ENCODE data around the gene OR7C2.

OR7C2 gene

DNA sequence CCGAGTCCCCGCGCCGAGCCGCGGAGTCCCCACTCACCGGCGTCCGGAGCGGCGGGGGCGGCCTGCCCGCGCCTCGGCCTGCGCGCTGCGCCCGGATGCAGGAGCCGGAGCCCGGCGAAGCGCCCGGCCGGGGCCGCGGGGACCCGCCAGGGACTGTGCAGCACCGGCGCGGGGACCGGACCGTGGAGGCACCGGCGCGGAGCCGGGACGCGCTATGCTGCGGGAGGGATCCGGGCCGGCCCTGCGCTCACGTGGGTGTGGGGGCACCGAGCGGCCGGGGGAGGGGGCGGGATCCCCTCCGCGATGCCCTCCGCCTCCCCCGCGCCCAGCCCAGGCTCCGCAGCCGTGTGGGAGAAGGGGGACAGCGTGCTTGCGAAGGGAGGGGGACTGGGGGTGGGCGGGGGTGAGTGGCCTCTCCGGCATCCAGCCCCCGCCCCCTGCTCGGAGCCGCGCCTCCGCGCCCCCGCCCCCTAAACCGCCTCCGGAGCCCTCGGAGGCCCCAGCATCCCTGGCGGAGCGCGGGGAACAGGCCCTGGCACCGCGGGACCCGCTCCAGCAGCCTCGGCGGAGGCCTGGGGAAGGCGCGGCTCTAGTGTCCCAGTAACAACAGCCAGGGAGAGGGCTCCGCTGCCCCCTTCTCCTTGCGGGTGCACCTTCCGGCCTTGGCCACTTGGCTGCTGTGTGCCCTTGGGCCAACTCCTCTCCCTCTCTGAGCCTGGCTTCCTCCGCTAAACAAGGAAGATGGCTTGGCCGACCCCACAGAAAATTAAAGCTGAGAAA, 38.4 kb downstream of the OR7C2 start, which contains the start of gene SLC1A6:
Gene SLC1A6, minus strand, starts transcription at position 389 of the 780 bp plus-strand sequence. CDS start 6,954 bp downstream, outside the sequence.
- DNase-seq, result no peak

DNA sequence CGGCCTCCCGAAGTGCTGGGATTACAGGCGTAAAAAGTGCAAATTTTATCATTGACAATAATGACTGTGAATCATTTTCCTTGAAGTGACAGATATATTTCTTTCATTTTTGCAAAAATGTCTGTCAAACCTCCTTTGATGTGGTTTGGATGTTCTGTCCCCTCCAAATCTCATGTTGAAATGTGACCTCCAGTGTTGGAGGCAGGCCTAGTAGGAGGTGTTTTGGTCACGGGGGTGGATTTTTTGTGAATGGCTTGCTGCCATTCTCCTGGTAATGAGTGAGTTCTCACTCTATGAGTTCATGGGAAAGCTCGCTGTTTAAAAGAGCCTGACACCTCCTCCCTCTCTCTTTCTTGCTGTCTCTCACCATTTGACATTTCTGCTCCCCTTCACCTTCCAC, 43.8 kb downstream of the OR7C2 start:
- no peak for DNase-seq

Measured in KG1 (cell line).